Measurements from ENCODE around the gene MAPK8IP3.

Gene MAPK8IP3

DNA sequence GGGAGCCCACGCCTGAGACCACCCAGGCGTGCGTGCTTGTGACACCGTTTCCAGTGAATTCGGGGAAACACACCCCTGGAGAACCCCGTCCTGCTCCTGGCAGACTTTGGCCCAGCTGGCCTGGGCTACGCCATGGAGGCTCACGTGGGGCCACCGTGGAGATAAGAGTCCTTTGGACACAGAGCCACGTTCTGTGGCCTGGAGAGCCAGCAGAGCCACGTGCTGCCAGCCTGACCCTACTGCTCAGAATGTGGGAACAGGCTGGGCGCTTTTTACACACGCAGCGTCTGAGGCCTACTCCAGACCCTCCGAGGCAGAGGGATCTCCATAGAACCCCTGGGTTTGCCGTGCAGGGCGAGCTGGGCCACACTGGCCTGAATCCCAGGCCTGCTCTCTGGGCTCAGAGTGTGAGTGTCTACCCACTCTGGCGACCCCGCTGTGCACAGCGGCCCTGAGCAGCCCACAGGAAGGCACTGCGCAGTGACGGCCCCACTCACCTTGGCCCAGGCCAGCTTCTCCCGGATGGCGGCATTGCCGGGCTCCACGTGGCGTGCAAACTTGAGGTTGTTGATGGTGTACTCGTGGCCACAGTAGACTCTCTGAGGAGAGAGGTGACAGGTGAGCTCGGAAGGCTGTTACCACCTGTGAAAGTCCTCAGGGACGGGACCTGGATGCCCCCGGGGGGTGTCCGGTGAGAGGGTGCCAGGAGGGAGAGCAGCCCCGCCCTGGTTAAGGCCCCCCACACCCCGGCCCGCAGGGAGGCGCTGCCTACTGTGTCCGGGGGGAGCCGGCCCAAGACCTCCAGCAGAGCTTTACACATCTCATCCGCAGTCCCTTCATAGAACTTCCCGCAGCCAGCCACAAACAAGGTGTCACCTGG, 110.6 kb downstream of the MAPK8IP3 start:
- DNase-seq: no peak

DNA sequence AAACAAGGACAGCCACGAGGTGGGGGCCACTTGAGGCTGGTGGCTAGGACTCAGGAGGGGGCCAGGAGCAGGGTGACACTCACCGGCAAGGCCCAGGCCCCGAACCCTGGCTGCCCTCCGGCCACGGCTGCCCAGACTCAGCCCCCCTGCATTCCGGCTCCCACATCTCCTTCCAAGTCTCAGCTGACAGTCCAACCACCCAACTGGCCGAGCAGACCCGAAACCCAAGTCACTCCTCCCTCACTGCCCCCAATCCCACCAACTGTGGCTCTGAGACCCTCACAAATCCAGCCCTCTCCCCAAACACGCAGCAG, 111.2 kb downstream of the MAPK8IP3 start:
- no peak for DNase-seq

DNA sequence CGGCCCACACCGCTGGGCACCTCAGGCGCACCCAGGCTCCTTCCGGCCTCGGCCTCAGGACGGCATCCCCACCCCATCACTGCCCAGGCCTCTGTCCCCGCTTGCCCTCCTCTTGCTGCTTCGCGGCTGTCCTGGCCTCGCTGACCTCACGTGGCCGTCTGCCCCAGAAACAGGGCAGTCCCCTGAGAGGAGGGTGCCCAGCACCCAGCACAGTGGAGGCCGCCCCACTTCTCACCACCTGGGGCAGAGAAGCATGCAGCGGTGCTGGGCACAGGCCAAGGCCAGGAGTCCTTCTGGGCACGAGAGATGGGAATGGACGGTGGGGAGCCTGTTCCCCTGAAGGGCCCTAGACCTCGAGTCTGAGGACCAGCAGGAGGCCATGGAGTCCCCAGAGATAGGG, 111.7 kb downstream of the MAPK8IP3 start:
- DNase-seq: no peak

DNA sequence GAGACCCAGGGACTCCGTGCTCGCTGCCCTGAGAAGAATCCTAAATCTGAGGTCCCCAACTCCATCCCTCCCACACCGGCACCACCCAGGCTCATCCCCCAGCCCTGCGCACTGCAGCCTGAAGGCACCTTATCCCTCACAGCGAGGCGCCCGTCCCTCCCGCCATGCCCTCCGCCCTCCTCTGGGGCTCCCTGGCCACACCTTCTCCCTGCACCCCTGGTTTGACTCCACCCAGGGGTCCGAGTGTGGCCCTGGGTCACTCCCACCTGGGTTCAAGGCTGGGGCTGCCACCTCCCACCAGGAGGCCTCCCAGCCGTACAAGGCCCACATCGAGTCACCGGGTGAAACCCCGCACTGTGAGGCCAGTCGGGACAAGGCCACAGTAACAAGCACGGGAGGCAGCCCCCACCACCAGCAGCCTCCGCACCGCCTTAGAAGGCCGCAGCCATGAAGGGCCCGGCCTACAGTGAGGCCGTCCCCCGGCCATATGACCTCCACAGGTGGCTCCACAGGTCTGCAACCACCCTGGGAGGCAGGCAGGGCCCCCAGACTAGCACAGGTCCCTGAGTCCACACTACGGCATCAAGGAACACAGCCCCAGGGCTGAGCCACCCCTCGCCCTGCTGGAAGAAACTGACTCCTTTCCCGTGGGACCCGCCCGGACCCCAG, 112.3 kb downstream of the MAPK8IP3 start:
- no peak for DNase-seq

DNA sequence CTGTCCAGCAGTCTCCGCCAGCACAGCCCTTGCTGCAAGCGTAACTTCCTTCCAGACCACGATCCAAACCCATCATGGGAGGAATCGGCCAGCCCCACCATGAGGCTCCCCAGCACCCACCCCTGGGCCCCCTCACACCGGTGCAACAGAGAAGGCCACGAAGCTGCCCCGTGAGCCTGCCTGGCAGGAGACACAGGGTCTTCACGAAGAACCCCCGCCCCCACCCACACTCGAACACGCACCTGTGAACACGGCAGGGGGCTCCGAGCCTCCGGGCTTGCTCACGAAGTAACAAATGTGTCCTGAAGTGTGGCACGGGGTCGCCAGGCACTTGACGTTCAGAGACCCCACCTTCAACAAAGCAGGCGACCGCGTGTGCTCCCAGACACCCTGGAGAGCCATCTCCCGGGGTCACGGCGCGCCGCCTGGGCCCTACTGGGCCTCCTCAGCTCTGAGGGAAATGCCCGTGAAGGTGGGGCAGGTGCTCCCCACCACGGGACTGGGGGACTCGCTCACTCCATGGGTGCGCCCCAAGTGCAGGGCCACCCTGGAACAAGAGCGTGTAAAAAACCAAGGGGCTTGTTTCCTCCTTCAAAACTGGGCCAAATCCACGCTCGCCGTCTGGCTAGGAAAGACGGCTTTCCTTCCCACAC, 113.0 kb downstream of the MAPK8IP3 start:
- no peak for DNase-seq

DNA sequence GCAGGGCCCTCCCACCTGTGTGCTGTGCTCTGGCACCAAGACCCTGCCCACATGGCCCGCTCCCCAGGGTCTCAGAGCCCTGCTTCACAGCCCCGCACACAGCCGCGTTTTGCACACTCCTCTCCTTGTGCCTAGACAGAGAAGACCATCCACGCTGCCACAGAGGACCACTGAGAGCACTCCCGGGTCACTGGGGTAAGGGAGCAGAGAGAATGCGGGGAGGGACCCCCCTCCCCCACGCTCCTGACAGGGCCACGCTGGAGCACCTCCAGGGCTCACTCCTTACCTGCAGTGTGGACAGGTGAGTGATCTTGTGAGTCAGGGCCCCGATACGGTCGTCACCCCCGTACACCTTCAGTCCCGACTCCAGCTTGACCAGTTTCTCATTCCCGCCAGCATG, 113.6 kb downstream of the MAPK8IP3 start:
- DNase-seq: no peak
